Activated naive CD8-positive, alpha-beta T cell treated with anti-CD3 and anti-CD28 coated beads for 36 hours (primary cell): ENCODE measurements around the gene KARS1. TPM values are rescaled to one million over a fixed set of nuclear protein-coding genes. Genes with fewer than 3 reads are reported as not detected.
"Not testable (repeated sequence)": the region's sequence is repeated elsewhere in the genome, so short reads cannot be mapped to it uniquely, and the experiment has no call there.

Experiments used
- DNase-seq: peaks from one replicate; pipeline ENCODE4 v3.0.0; 2021
- H3K27ac Mint-ChIP-seq: one replicate; pipeline ENCODE4 v1.8.0; 2022; ENCODE audit warnings: mild to moderate bottlenecking, moderate library complexity, mixed read lengths
- H3K27me3 Mint-ChIP-seq: one replicate; pipeline ENCODE4 v1.8.0; 2022; ENCODE audit warnings: mild to moderate bottlenecking, mixed read lengths
- H3K36me3 Mint-ChIP-seq: one replicate; pipeline ENCODE4 v1.8.0; 2021; ENCODE audit warnings: mild to moderate bottlenecking, mixed read lengths
- H3K4me1 Mint-ChIP-seq: one replicate; pipeline ENCODE4 v1.8.0; 2021; ENCODE audit warnings: mixed read lengths
- H3K4me3 Mint-ChIP-seq: one replicate; pipeline ENCODE4 v1.8.0; 2022; ENCODE audit warnings: mild to moderate bottlenecking, moderate library complexity, mixed read lengths
- H3K9me3 Mint-ChIP-seq: one replicate; pipeline ENCODE4 v1.8.0; 2022; ENCODE audit warnings: mixed read lengths
- total RNA-seq, 2 experiments: library from RNA; stranded (reverse); gene quantifications; one replicate each; pipeline ENCODE4 v1.2.3, GENCODE V29; 2021

KARS1 gene
- total RNA-seq, 2 experiments from 2014 or later, result 347 to 366 TPM

GRCh38 chr16:75615619-75616018 lies 31.8 kb downstream of the KARS1 start:
- no peaks in the 10 kb centered on the region for H3K9me3 Mint-ChIP-seq
- H3K4me3 Mint-ChIP-seq, result no peak overlapping the region
- peaks cover 36% of the 10 kb centered on the region for H3K36me3 Mint-ChIP-seq
- H3K27ac Mint-ChIP-seq, result no peak overlapping the region
- DNase-seq, result no peak
- no peaks in the 10 kb centered on the region for H3K27me3 Mint-ChIP-seq
- peaks cover 11% of the 10 kb centered on the region for H3K4me1 Mint-ChIP-seq

- Mint-ChIP-seq H3K4me1 (peaks cover 9% of the 10 kb centered on the region), H3K27me3 (no peaks in the 10 kb centered on the region), H3K9me3 (no peaks in the 10 kb centered on the region), H3K4me3 (no peak overlapping the region), H3K36me3 (peaks cover 27% of the 10 kb centered on the region), H3K27ac (no peak overlapping the region)
- no peak for DNase-seq
Measured at GRCh38 chr16:75614066-75614897, 33.2 kb downstream of the KARS1 start.

- H3K27me3 Mint-ChIP-seq, result no peaks in the 10 kb centered on the region
- peaks cover 4% of the 10 kb centered on the region for H3K4me1 Mint-ChIP-seq
- peaks cover 33% of the 10 kb centered on the region for H3K36me3 Mint-ChIP-seq
- H3K27ac Mint-ChIP-seq, result no peak overlapping the region
- DNase-seq, result no peak
- H3K9me3 Mint-ChIP-seq, result peaks cover 6% of the 10 kb centered on the region
- H3K4me3 Mint-ChIP-seq, result no peak overlapping the region
Measured at GRCh38 chr16:75606507-75606906, 41.0 kb downstream of the KARS1 start.

GRCh38 chr16:75603241-75603640 lies 44.2 kb downstream of the KARS1 start:
- Mint-ChIP-seq H3K27ac (no peak overlapping the region), H3K4me1 (no peaks in the 10 kb centered on the region), H3K27me3 (no peaks in the 10 kb centered on the region), H3K9me3 (peaks cover 6% of the 10 kb centered on the region), H3K36me3 (peaks cover 42% of the 10 kb centered on the region), H3K4me3 (no peak overlapping the region)
- DNase-seq, result no peak

- H3K36me3 Mint-ChIP-seq, result peaks cover 48% of the 10 kb centered on the region
- no peak overlapping the region for H3K4me3 Mint-ChIP-seq
- no peak for DNase-seq
- no peak overlapping the region for H3K27ac Mint-ChIP-seq
- H3K9me3 Mint-ChIP-seq, result peaks cover 6% of the 10 kb centered on the region
- peaks cover 3% of the 10 kb centered on the region for H3K4me1 Mint-ChIP-seq
- H3K27me3 Mint-ChIP-seq, result no peaks in the 10 kb centered on the region
Measured at GRCh38 chr16:75599452-75600277, 47.8 kb downstream of the KARS1 start.

GRCh38 chr16:75593825-75594820 lies 53.3 kb downstream of the KARS1 start:
- Mint-ChIP-seq H3K36me3 (peaks cover 19% of the 10 kb centered on the region), H3K9me3 (no peaks in the 10 kb centered on the region), H3K4me3 (no peak overlapping the region), H3K4me1 (peaks cover 13% of the 10 kb centered on the region), H3K27me3 (no peaks in the 10 kb centered on the region), H3K27ac (peak overlapping the region; percentile 77)
- DNase-seq, result no peak

- no peaks in the 10 kb centered on the region for H3K9me3 Mint-ChIP-seq
- no peak overlapping the region for H3K27ac Mint-ChIP-seq
- no peak overlapping the region for H3K4me3 Mint-ChIP-seq
- peaks cover 13% of the 10 kb centered on the region for H3K4me1 Mint-ChIP-seq
- no peak for DNase-seq
- peaks cover 17% of the 10 kb centered on the region for H3K36me3 Mint-ChIP-seq
- H3K27me3 Mint-ChIP-seq, result no peaks in the 10 kb centered on the region
Measured at GRCh38 chr16:75593308-75593707, 54.2 kb downstream of the KARS1 start.

GRCh38 chr16:75591927-75592326 lies 55.5 kb downstream of the KARS1 start:
- not testable (repeated sequence) for H3K4me3 Mint-ChIP-seq, H3K27ac Mint-ChIP-seq, DNase-seq, H3K27me3 Mint-ChIP-seq, H3K36me3 Mint-ChIP-seq, H3K9me3 Mint-ChIP-seq
- H3K4me1 Mint-ChIP-seq, result peaks cover 13% of the 10 kb centered on the region

- H3K36me3 Mint-ChIP-seq, result peaks cover 5% of the 10 kb centered on the region
- H3K4me1 Mint-ChIP-seq, result peaks cover 13% of the 10 kb centered on the region
Measured at GRCh38 chr16:75590920-75591843, 56.3 kb downstream of the KARS1 start.

GRCh38 chr16:75589306-75589705 lies 58.2 kb downstream of the KARS1 start:
- no peaks in the 10 kb centered on the region for H3K9me3 Mint-ChIP-seq
- no peaks in the 10 kb centered on the region for H3K27me3 Mint-ChIP-seq
- no peak overlapping the region for H3K27ac Mint-ChIP-seq
- H3K4me3 Mint-ChIP-seq, result no peak overlapping the region
- no peak for DNase-seq
- H3K4me1 Mint-ChIP-seq, result peaks cover 7% of the 10 kb centered on the region
- peaks cover 5% of the 10 kb centered on the region for H3K36me3 Mint-ChIP-seq

More at GRCh38 chr16:75590920-75591843, 56.3 kb downstream of the KARS1 start:
- H3K9me3 Mint-ChIP-seq, result no peaks in the 10 kb centered on the region
- H3K27me3 Mint-ChIP-seq, result no peaks in the 10 kb centered on the region
- H3K27ac Mint-ChIP-seq, result no peak overlapping the region
- H3K4me3 Mint-ChIP-seq, result no peak overlapping the region
- no peak for DNase-seq

- Mint-ChIP-seq H3K36me3 (peaks cover under 1% of the 10 kb centered on the region), H3K4me3 (no peak overlapping the region), H3K9me3 (no peaks in the 10 kb centered on the region), H3K27me3 (no peaks in the 10 kb centered on the region), H3K27ac (no peak overlapping the region), H3K4me1 (peaks cover under 1% of the 10 kb centered on the region)
- no peak for DNase-seq
Measured at GRCh38 chr16:75588716-75589115, 58.7 kb downstream of the KARS1 start.

GRCh38 chr16:75584108-75584507 lies 63.4 kb downstream of the KARS1 start:
- Mint-ChIP-seq H3K4me1 (no peaks in the 10 kb centered on the region), H3K27me3 (no peaks in the 10 kb centered on the region), H3K4me3 (no peak overlapping the region), H3K27ac (no peak overlapping the region), H3K36me3 (peaks cover 2% of the 10 kb centered on the region), H3K9me3 (no peaks in the 10 kb centered on the region)
- no peak for DNase-seq

GRCh38 chr16:75579281-75579834 lies 68.1 kb downstream of the KARS1 start:
- no peak overlapping the region for H3K27ac Mint-ChIP-seq
- no peak overlapping the region for H3K4me3 Mint-ChIP-seq
- H3K9me3 Mint-ChIP-seq, result no peaks in the 10 kb centered on the region
- no peaks in the 10 kb centered on the region for H3K27me3 Mint-ChIP-seq
- peaks cover 15% of the 10 kb centered on the region for H3K36me3 Mint-ChIP-seq
- peaks cover 15% of the 10 kb centered on the region for H3K4me1 Mint-ChIP-seq
- DNase-seq, result no peak
